Stomach (tissue), 4 donors: ENCODE data around the gene FAXC.
A peak's percentile ranks its signal among the peaks of the same experiment; 100 is the strongest.

Source experiments
- CTCF ChIP-seq, 7 experiments: fragments of 450-650 bp in 4 of 7; fragments of 200-600 bp in 3 of 7; sonication (generic) in 3 of 7; IDR thresholded peaks; one replicate each; pipeline ENCODE4 v1.5.1; 2016 to 2019; ENCODE audit warnings: antibody characterized with exemption in 7 of 7, control low read depth in 2 of 7, mild to moderate bottlenecking in 1 of 7
- POLR2A ChIP-seq, 4 donors: fragments of 450-650 bp; IDR thresholded peaks; one replicate each; pipeline ENCODE4 v1.6.1; 2016; ENCODE audit warnings: antibody characterized with exemption in 4 of 4, control low read depth in 2 of 4, mild to moderate bottlenecking in 1 of 4, moderate library complexity in 1 of 4

GRCh38 chr6:99330159-99330558, 19.3 kb downstream of the FAXC start:
- TF ChIP-seq POLR2A (IDR thresholded peaks at IDR 0.05) (no peak), CTCF (IDR thresholded peaks at IDR 0.05) (peak in 3 of 7 experiments; percentile 46 to 54 (median 48))
